ENCODE measurements around the gene MTPN.

Gene MTPN

DNA sequence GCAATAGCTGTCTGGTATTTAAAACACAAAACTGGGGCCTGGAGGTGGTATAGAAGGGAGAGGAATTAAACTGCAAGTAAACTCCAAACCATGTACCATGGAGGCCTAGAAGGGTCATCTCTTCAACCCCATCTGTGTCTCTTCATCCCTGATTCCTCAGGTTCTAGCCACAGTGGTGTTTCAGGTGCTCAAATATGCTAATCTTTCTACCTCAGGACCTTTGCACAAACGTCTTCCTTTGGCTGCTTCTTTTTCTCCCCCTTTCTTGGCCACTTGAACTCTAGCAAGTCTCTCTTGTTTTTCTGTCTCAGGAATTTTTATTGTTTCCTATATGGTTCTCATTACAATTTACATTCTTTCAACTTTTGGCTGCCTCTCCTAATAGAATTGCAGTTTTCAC lies 25.6 kb upstream of the MTPN start:
- no peak for DNase-seq (ENCODE audit: low spot score)
- ChIA-PET CTCF (no interaction called here), POLR2A (ENCODE audit: low non-redundant PET) (no interaction called here)
- no peak overlapping the region for H3K27ac ChIP-seq
- TF ChIP-seq, protein P1, sequence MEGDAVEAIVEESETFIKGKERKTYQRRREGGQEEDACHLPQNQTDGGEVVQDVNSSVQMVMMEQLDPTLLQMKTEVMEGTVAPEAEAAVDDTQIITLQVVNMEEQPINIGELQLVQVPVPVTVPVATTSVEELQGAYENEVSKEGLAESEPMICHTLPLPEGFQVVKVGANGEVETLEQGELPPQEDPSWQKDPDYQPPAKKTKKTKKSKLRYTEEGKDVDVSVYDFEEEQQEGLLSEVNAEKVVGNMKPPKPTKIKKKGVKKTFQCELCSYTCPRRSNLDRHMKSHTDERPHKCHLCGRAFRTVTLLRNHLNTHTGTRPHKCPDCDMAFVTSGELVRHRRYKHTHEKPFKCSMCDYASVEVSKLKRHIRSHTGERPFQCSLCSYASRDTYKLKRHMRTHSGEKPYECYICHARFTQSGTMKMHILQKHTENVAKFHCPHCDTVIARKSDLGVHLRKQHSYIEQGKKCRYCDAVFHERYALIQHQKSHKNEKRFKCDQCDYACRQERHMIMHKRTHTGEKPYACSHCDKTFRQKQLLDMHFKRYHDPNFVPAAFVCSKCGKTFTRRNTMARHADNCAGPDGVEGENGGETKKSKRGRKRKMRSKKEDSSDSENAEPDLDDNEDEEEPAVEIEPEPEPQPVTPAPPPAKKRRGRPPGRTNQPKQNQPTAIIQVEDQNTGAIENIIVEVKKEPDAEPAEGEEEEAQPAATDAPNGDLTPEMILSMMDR (conservative IDR thresholded peaks at IDR 0.05; ENCODE audit: low read depth): no peak

DNA sequence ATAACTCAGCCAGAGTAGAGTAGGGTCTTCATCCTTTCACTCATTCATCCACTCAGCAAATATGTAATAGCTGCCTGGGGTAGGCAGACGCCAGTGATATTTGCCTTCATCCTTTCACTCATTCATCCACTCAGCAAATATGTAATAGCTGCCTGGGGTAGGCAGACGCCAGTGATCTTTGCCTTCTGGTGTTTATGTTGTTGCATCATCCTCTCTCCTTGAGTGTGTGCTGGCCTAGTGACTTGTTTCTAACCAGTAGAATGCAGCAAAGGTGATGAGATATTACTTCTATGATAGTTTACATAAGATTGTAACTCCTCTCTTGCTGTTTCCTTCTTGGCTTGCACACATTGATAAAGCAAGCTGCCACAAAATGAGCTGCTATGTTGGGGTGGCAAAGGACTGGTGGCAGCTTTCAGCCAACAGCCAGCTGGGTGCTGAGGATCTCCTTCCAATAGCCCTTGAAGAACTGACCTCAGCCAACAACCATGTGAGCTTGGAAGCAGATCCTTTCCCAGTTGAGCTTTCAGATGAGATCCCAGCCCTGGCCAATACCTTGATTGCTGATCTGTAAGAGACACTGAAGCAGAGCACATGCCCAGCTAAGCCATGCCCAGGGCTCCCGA lies 23.2 kb upstream of the MTPN start:
- TF ChIP-seq, protein P1 (conservative IDR thresholded peaks at IDR 0.05; ENCODE audit: low read depth): no peak
- no peak overlapping the region for H3K27ac ChIP-seq
- ChIA-PET POLR2A (ENCODE audit: low non-redundant PET) (no interaction called here), CTCF (no interaction called here)
- DNase-seq (ENCODE audit: low spot score): no peak

DNA sequence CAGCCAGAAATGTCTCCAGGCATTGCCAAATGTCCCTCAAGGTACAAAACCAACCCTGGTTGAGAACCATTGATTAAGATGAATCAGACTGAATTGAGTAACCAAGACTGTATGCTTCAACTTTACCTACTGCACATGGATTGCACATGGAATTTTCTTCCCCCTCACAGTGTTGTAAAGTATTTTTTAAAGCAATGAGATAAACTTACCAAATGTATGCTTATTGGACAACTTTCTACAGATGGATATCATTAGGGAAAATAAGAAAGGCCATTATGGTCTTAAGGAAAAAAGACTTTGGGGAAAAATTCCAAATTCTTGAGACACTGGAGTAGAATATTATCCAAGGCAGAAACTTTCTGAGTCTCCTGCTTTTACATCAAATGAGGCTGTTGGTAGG lies 20.9 kb upstream of the MTPN start:
- H3K27ac ChIP-seq: no peak overlapping the region
- ChIA-PET POLR2A (ENCODE audit: low non-redundant PET) (no interaction called here), CTCF (no interaction called here)
- TF ChIP-seq, protein P1 (conservative IDR thresholded peaks at IDR 0.05; ENCODE audit: low read depth): no peak
- no peak for DNase-seq (ENCODE audit: low spot score)

DNA sequence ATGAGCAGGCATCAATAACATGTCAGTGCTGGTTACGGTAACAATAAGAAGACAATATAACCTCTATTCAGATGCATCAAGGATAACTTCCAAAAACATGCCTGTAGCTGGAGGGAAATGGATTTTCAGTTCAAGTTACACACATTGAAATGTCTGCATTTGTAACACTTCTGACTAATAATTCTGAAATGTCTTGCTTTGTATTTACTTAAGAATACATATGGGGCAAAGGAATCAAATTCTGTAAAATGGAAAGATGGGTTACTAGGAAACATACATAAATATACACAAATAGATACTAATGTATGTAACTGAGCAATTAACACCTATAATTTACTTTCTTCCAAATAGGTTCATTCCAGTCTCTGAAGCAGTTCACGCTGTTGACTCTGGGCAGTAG lies 18.6 kb upstream of the MTPN start:
- ChIA-PET CTCF (no interaction called here), POLR2A (ENCODE audit: low non-redundant PET) (no interaction called here)
- no peak overlapping the region for H3K27ac ChIP-seq
- TF ChIP-seq, protein P1 (conservative IDR thresholded peaks at IDR 0.05; ENCODE audit: low read depth): no peak
- no peak for DNase-seq (ENCODE audit: low spot score)

DNA sequence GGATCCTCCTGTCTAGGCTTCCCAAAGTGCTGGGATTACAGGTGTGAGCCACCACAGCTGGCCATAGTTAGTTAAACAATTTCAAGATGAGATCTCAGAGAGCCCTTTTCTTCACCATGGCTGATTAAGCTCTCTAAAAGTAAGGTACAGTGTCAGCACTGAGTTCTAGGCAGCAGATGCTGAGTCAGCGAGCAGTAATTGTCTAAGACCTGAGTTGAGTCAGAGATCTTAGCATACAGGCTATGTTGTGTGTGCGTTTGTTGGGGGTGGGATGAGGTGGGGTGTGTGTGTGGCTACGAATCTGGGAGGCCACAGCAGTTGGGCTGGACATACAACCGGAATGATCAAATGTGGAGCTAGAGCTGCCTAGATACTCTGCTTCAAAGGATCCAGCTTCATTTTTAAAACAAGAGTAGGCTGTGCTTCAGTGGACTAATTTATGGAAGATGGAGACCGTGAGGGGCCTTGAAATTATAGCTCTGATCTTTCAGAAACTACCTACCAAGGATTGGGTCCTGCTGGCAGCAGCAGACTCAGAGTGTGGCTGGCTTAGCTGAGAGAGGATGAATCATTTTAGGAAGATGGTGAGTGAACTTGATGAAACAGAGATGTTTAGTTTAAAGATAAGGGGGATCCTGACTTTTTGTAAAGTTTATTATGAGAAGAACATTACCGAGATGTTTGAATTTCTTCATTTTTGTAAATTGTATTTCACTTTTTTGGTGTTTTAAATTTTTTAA lies 17.5 kb upstream of the MTPN start:
- ChIA-PET POLR2A (ENCODE audit: low non-redundant PET) (no interaction called here), CTCF (no interaction called here)
- no peak for DNase-seq (ENCODE audit: low spot score)
- no peak overlapping the region for H3K27ac ChIP-seq
- TF ChIP-seq, protein P1 (conservative IDR thresholded peaks at IDR 0.05; ENCODE audit: low read depth): no peak

DNA sequence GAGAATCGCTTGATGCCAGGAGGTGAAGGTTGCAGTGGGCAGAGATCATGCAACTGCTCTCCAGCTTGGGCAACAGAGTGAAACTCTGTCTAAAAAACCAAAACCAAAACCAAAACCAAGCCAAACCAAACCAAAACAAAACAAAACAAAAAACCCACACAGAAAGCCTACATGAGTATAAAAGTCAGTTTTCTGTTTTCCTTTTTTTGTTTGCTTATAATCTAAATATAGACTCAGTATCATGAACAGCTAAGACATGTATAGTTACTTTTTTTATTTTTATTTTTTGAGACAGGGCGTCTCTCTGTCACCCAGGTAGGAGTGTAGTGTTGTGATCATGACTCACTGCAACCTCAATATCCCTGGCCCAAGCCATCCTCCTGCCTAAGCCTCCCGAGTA lies 16.8 kb upstream of the MTPN start:
- no peak overlapping the region for H3K27ac ChIP-seq
- CTCF ChIA-PET: no interaction called here
- TF ChIP-seq, protein P1 (conservative IDR thresholded peaks at IDR 0.05; ENCODE audit: low read depth): no peak
- POLR2A ChIA-PET (ENCODE audit: low non-redundant PET): no interaction called here
- no peak for DNase-seq (ENCODE audit: low spot score)
